HCT116 (cell line): ENCODE measurements around the gene VRK3. TPM values are rescaled to one million over a fixed set of nuclear protein-coding genes. Genes with fewer than 3 reads are reported as not detected.

Experiments used
- ATAC-seq: fragments of 200-7000 bp; cut with Tn5 transposase; 2 replicates; pipeline ENCODE4 v1.9.1; 2020; ENCODE audit warnings: mild to moderate bottlenecking, moderate library complexity
- BruUV-seq: library from RNA; stranded (reverse); fragments of 400-500 nt; replicated peaks from 2 replicates; lab custom pipeline; 2021; lab: Mats Ljungman, UMichigan
- CTCF ChIA-PET: fragments of 300-600 bp; sonication (Branson Sonifier 250); formaldehyde crosslinking; loops from one replicate; lab custom pipeline; 2021; ENCODE audit warnings: antibody characterized with exemption; lab: Charles Lee
- POLR2A ChIA-PET: fragments of 300-600, 350-600 bp; sonication (Branson Sonifier 250); formaldehyde crosslinking; loops from one replicate; lab custom pipeline; 2021; ENCODE audit warnings: antibody characterized with exemption; lab: Charles Lee
- RAD21 ChIA-PET, 2 experiments: fragments of 300-600 bp; sonication (Branson Sonifier 250); formaldehyde crosslinking; loops; one replicate each; lab custom pipeline; 2023; ENCODE audit warnings: low total read pairs in 2 of 2; ENCODE audit not compliant: uncharacterized antibody in 2 of 2, unreplicated experiment in 2 of 2, low non-redundant PET in 1 of 2; lab: Charles Lee
- DNase-seq: peaks from one replicate; pipeline ENCODE4 v3.0.0-alpha.2; 2010; ENCODE audit warnings: low read depth, low spot score
- H2AFZ ChIP-seq: fragments of 200-600 bp; shearing (Covaris generic), sonication (generic); 2 replicates; pipeline ENCODE4 v1.6.1; 2017; ENCODE audit warnings: low read depth, mixed run types, mixed read lengths, antibody characterized with exemption, low read length; ENCODE audit not compliant: poor library complexity, severe bottlenecking
- H3K27ac ChIP-seq: 2 replicates; pipeline ENCODE4 v1.5.1; 2012; ENCODE audit warnings: low read depth, low read length
- H3K27me3 ChIP-seq: fragments of 200-600 bp; sonication (generic); 2 replicates; pipeline ENCODE4 v1.6.1; 2016; ENCODE audit warnings: mixed run types, low read length, mixed read lengths; ENCODE audit not compliant: insufficient read depth
- H3K36me3 ChIP-seq, 2 experiments: fragments of 200-500 bp in 1 of 2; fragments of 200-600 bp in 1 of 2; sonication (Bioruptor generic) in 1 of 2; sonication (generic) in 1 of 2; 2 replicates each; pipeline versions ENCODE4 v1.5.1 to v1.6.1; 2014 to 2016; ENCODE audit warnings: low read length in 2 of 2, inconsistent platforms in 1 of 2, mixed read lengths in 1 of 2, mixed run types in 1 of 2; ENCODE audit not compliant: insufficient read depth in 2 of 2, control insufficient read depth in 1 of 2
- H3K4me1 ChIP-seq, 2 experiments: fragments of 200-600 bp in 1 of 2; sonication (generic) in 1 of 2; 2 replicates each; pipeline versions ENCODE4 v1.5.1 to v1.6.1; 2012 to 2017; ENCODE audit warnings: low read length in 2 of 2, inconsistent platforms in 1 of 2, mild to moderate bottlenecking in 1 of 2, mixed read lengths in 1 of 2, mixed run types in 1 of 2, moderate library complexity in 1 of 2; ENCODE audit not compliant: insufficient read depth in 2 of 2, control insufficient read depth in 1 of 2
- H3K4me2 ChIP-seq: fragments of 200-600 bp; sonication (generic); 2 replicates; pipeline ENCODE4 v1.6.1; 2017; ENCODE audit warnings: mixed run types, low read length, mixed read lengths
- H3K4me3 ChIP-seq, 2 experiments: fragments of 200-600 bp in 1 of 2; sonication (generic) in 1 of 2; replicated peaks in 1 of 2; 2 replicates each; pipeline ENCODE4 v1.5.1; 2011 to 2016; ENCODE audit warnings: low read length in 2 of 2, control low read depth in 1 of 2, low read depth in 1 of 2, mild to moderate bottlenecking in 1 of 2, mixed read lengths in 1 of 2, mixed run types in 1 of 2
- H3K79me2 ChIP-seq: fragments of 200-600 bp; sonication (generic); 2 replicates; pipeline ENCODE4 v1.6.1; 2017; ENCODE audit warnings: mild to moderate bottlenecking, mixed run types, low read length, moderate library complexity, mixed read lengths; ENCODE audit not compliant: insufficient read depth
- H3K9ac ChIP-seq: fragments of 200-600 bp; sonication (generic); 2 replicates; pipeline ENCODE4 v1.6.1; 2016; ENCODE audit warnings: low read length, mixed read lengths
- H3K9me2 ChIP-seq: fragments of 200-600 bp; sonication (generic), shearing (Covaris generic); 2 replicates; pipeline ENCODE4 v1.6.1; 2017; ENCODE audit warnings: mixed run types, mild to moderate bottlenecking, moderate library complexity; ENCODE audit not compliant: insufficient read depth
- H3K9me3 ChIP-seq, 2 experiments: fragments of 200-500 bp in 1 of 2; fragments of 200-600 bp in 1 of 2; sonication (Bioruptor generic) in 1 of 2; sonication (generic) in 1 of 2; 2 replicates each; pipeline ENCODE4 v1.6.1; 2014 to 2017; ENCODE audit warnings: low read length in 2 of 2, mixed read lengths in 2 of 2, inconsistent platforms in 1 of 2, low read depth in 1 of 2, mild to moderate bottlenecking in 1 of 2, mixed run types in 1 of 2, moderate library complexity in 1 of 2; ENCODE audit not compliant: control insufficient read depth in 1 of 2, insufficient read depth in 1 of 2
- H4K20me1 ChIP-seq: fragments of 200-600 bp; sonication (generic), shearing (Covaris generic); 2 replicates; pipeline ENCODE4 v1.6.1; 2017; ENCODE audit warnings: mixed run types, mild to moderate bottlenecking, moderate library complexity; ENCODE audit not compliant: insufficient read depth
- CBX3 ChIP-seq: IDR thresholded peaks from 2 replicates; pipeline ENCODE4 v1.6.1; 2012; ENCODE audit warnings: low read depth
- CEBPB ChIP-seq: IDR thresholded peaks from 2 replicates; pipeline ENCODE4 v1.6.1; 2012; ENCODE audit warnings: low read depth
- ELF1 ChIP-seq: IDR thresholded peaks from 2 replicates; pipeline ENCODE4 v1.6.1; 2012; ENCODE audit warnings: low read depth, borderline replicate concordance
- EZH2 ChIP-seq: fragments of 200-600 bp; sonication (generic); IDR thresholded peaks from 2 replicates; pipeline ENCODE4 v1.6.1; 2017; ENCODE audit warnings: antibody characterized with exemption, mixed run types
- EZH2phosphoT487 ChIP-seq: fragments of 200-600 bp; IDR thresholded peaks from 2 replicates; pipeline ENCODE4 v1.6.1; 2018; ENCODE audit warnings: antibody characterized with exemption, borderline replicate concordance
- FOSL1 ChIP-seq: IDR thresholded peaks from 2 replicates; pipeline ENCODE4 v1.6.1; 2012; ENCODE audit warnings: low read depth
- POLR2A ChIP-seq: IDR thresholded peaks from 2 replicates; pipeline ENCODE4 v1.7.0; 2011; ENCODE audit warnings: borderline replicate concordance; ENCODE audit not compliant: insufficient read depth, insufficient read length; ENCODE audit errors: extremely low read depth
- POLR2AphosphoS5 ChIP-seq: IDR thresholded peaks from 2 replicates; pipeline ENCODE4 v1.6.1; 2011; ENCODE audit warnings: mild to moderate bottlenecking, low read depth, low read length, moderate library complexity
- RAD21 ChIP-seq: IDR thresholded peaks from 2 replicates; pipeline ENCODE4 v1.6.1; 2012; ENCODE audit warnings: low read depth, mild to moderate bottlenecking
- SP1 ChIP-seq: IDR thresholded peaks from 2 replicates; pipeline ENCODE4 v1.6.1; 2012; ENCODE audit warnings: low read depth
- SRF ChIP-seq: IDR thresholded peaks from 2 replicates; pipeline ENCODE4 v1.6.1; 2012; ENCODE audit warnings: low read depth
- TCF7L2 ChIP-seq: IDR thresholded peaks from 2 replicates; pipeline ENCODE4 v1.7.0; 2011; ENCODE audit warnings: borderline replicate concordance, inconsistent platforms; ENCODE audit not compliant: insufficient read depth, insufficient read length; ENCODE audit errors: extremely low read depth
- ZFX ChIP-seq: fragments of 450-650 bp; IDR thresholded peaks from 2 replicates; pipeline ENCODE4 v1.6.1; 2017
- ZNF274 ChIP-seq: fragments of 200-500 bp; sonication (Bioruptor generic); IDR thresholded peaks from 2 replicates; pipeline ENCODE4 v1.6.1; 2014; ENCODE audit warnings: mild to moderate bottlenecking, low read depth, low read length, inconsistent platforms
- intact Hi-C: fragments of 100-400 bp; cut with micrococcal nuclease; formaldehyde crosslinking; loops from 2 replicates; pipeline ENCODE4 v1.10.0; 2022
- total RNA-seq: library from RNA; stranded (reverse); gene quantifications from one replicate; pipeline ENCODE4 v1.2.1, GENCODE V29; 2021; ENCODE audit not compliant: unreplicated experiment
- TF ChIP-seq, protein P1 (sequence below): IDR thresholded peaks from 2 replicates; pipeline ENCODE4 v1.6.1; 2012; ENCODE audit warnings: low read depth
- TF ChIP-seq, protein P2 (sequence below): IDR thresholded peaks from 2 replicates; pipeline ENCODE4 v1.6.1; 2011; ENCODE audit warnings: mild to moderate bottlenecking, low read length, moderate library complexity; ENCODE audit not compliant: insufficient replicate concordance; ENCODE audit errors: extremely low read depth

Gene VRK3
- total RNA-seq, 1 experiment from 2014 or later = 44.0 TPM

GRCh38 chr19:50000841-50001557 lies 24.2 kb downstream of the VRK3 start:
- 0 out of 2 replicates have a peak, but pooled peaks cover 4% of the 10 kb centered on the region for H4K20me1 ChIP-seq
- H2AFZ ChIP-seq = no peak overlapping the region
- BruUV-seq = no TSS peak
- peaks cover 6% of the 10 kb centered on the region; the same call in 1 of the 2 replicates for H3K79me2 ChIP-seq
- RAD21 ChIA-PET = no interaction called here
- H3K9me2 ChIP-seq = no peaks in the 10 kb centered on the region
- no peak overlapping the region for H3K4me2 ChIP-seq
- no peak for DNase-seq
- no peaks in the 10 kb centered on the region for H3K27me3 ChIP-seq
- intact Hi-C loops = no loop called here
- H3K9ac ChIP-seq = no peak overlapping the region
- no peaks in the 10 kb centered on the region for H3K9me3 ChIP-seq
- no peak for ATAC-seq
- TF ChIP-seq FOSL1 = no peak
- TF ChIP-seq EZH2 = no peak
- TF ChIP-seq POLR2A = no peak
- no peak for TF ChIP-seq SP1
- TF ChIP-seq SRF = no peak
- TF ChIP-seq ELF1 = no peak
- TF ChIP-seq, protein P1, sequence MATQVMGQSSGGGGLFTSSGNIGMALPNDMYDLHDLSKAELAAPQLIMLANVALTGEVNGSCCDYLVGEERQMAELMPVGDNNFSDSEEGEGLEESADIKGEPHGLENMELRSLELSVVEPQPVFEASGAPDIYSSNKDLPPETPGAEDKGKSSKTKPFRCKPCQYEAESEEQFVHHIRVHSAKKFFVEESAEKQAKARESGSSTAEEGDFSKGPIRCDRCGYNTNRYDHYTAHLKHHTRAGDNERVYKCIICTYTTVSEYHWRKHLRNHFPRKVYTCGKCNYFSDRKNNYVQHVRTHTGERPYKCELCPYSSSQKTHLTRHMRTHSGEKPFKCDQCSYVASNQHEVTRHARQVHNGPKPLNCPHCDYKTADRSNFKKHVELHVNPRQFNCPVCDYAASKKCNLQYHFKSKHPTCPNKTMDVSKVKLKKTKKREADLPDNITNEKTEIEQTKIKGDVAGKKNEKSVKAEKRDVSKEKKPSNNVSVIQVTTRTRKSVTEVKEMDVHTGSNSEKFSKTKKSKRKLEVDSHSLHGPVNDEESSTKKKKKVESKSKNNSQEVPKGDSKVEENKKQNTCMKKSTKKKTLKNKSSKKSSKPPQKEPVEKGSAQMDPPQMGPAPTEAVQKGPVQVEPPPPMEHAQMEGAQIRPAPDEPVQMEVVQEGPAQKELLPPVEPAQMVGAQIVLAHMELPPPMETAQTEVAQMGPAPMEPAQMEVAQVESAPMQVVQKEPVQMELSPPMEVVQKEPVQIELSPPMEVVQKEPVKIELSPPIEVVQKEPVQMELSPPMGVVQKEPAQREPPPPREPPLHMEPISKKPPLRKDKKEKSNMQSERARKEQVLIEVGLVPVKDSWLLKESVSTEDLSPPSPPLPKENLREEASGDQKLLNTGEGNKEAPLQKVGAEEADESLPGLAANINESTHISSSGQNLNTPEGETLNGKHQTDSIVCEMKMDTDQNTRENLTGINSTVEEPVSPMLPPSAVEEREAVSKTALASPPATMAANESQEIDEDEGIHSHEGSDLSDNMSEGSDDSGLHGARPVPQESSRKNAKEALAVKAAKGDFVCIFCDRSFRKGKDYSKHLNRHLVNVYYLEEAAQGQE = no peak
- no peak for TF ChIP-seq RAD21
- TF ChIP-seq, protein P2, sequence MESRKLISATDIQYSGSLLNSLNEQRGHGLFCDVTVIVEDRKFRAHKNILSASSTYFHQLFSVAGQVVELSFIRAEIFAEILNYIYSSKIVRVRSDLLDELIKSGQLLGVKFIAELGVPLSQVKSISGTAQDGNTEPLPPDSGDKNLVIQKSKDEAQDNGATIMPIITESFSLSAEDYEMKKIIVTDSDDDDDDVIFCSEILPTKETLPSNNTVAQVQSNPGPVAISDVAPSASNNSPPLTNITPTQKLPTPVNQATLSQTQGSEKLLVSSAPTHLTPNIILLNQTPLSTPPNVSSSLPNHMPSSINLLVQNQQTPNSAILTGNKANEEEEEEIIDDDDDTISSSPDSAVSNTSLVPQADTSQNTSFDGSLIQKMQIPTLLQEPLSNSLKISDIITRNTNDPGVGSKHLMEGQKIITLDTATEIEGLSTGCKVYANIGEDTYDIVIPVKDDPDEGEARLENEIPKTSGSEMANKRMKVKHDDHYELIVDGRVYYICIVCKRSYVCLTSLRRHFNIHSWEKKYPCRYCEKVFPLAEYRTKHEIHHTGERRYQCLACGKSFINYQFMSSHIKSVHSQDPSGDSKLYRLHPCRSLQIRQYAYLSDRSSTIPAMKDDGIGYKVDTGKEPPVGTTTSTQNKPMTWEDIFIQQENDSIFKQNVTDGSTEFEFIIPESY = no peak
- TF ChIP-seq ZFX = no peak
- no peak for TF ChIP-seq POLR2AphosphoS5
- TF ChIP-seq EZH2phosphoT487 = no peak
- no peak for TF ChIP-seq TCF7L2
- TF ChIP-seq CBX3 = no peak
- TF ChIP-seq CEBPB = no peak
- no peak for TF ChIP-seq ZNF274
- CTCF ChIA-PET = no interaction called here
- POLR2A ChIA-PET = no interaction called here
- peaks cover 9 to 18% of the 10 kb centered on the region in 2 experiments for H3K36me3 ChIP-seq
- peaks cover 26 to 37% of the 10 kb centered on the region in 2 experiments for H3K4me1 ChIP-seq
- no peak overlapping the region for H3K4me3 ChIP-seq
- H3K27ac ChIP-seq = no peak overlapping the region
